ELF-1 (cell line): ENCODE results near the gene YY1.
A peak's percentile ranks its signal among the peaks of the same experiment; 100 is the strongest.
"Not testable (repeated sequence)": the region's sequence is repeated elsewhere in the genome, so short reads cannot be mapped to it uniquely, and the experiment has no call there.

Experiments
- DNase-seq: peaks from one replicate; pipeline ENCODE4 v3.0.0-alpha.2; 2016; ENCODE audit warnings: low read depth, low spot score

YY1 gene

DNA sequence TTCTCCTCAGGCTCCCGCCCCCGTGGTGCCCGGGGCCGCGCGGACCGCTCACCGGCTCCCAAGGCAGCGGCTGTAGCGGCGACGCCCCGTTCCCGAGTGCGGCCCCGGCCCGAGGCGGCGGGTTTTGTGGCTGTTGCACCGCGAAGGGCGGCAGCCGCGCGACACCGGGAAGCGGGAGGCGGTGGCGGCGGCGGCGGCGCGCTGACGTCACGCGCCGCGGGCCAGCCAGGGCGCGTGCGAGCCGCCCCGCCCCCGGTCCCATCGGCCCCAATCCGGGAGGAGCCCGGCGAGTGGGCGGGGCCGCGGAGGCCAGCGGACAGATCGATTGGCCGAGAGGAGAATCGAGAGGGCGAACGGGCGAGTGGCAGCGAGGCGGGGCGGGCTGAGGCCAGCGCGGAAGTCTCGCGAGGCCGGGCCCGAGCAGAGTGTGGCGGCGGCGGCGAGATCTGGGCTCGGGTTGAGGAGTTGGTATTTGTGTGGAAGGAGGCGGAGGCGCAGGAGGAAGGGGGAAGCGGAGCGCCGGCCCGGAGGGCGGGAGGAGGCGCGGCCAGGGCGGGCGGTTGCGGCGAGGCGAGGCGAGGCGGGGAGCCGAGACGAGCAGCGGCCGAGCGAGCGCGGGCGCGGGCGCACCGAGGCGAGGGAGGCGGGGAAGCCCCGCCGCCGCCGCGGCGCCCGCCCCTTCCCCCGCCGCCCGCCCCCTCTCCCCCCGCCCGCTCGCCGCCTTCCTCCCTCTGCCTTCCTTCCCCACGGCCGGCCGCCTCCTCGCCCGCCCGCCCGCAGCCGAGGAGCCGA, at the start of gene YY1:
YY1 (plus strand) TSS at position 726 of the 792 bp plus-strand sequence. CDS start 101 bp downstream, outside the sequence.
- peak; percentile 99 for DNase-seq

DNA sequence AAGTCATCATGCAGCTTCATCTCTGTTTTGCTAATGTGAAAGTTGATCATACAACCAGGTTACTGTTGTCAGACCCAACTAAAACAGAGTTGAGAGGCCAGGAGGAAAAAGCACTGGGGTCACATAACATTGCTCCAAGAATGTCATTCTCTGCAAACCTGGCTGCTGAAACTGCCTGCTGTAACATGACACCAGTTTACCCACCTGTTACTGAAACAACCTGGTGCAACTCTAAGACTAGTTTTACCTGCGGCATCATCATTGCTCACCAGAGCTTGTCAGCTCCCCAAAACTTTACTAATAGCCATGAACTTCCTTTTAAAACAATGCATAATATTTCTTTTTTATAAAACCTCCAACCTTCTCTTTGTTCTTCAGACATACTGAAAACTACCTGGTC, 48.8 kb upstream of the YY1 start:
- DNase-seq: no peak

DNA sequence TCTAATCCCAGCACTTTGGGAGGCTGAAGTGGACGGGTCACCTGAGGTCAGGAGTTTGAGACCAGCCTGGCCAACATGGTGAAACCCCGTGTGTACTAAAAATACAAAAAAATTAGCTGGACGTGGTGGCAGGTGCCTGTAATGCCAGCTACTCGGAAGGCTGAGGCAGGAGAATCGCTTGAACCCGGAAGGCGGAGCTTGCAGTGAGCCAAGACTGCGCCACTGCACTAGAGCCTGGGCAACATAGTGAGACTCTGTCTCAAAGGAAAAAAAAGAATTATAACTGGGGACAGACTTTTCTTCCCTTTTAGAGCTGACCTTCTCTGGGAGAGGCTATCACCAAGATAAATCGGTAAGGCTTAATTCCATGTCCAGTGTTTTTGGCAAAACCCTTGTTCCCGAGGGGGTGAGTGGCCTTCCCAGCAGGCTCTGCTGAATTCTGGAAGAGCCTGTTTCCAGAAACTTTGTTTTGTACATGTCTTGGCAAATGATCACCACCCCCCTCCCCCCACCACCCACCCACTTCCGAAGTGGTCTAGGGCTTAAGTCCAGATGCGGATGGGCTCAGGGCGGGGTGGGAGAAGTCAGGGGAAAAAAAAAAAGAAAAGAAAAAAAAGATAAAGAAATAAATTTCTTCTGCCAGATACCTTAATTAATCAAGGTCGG, 47.2 kb upstream of the YY1 start:
- DNase-seq: no peak

DNA sequence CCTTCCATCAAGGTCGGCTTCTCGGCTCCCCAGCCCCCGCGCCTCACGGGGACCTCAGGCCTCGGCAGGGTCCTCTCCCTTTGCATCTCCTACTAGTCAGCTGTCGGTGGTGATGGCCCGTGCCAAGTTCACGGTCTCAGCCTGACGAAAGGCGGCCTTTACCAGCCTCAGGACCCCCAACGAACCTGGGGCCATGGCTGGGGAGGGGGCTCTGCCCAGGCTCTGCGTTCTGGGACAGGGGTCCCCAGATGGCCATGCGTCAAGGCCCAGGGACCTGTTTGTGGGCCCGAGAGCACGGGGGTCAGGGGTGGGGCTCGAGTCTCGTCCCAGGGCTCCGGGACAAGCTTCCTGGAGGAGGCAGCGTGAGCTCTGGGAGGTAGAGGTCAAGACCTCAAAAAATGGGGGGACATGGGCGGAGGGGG, 46.7 kb upstream of the YY1 start:
- DNase-seq: no peak

DNA sequence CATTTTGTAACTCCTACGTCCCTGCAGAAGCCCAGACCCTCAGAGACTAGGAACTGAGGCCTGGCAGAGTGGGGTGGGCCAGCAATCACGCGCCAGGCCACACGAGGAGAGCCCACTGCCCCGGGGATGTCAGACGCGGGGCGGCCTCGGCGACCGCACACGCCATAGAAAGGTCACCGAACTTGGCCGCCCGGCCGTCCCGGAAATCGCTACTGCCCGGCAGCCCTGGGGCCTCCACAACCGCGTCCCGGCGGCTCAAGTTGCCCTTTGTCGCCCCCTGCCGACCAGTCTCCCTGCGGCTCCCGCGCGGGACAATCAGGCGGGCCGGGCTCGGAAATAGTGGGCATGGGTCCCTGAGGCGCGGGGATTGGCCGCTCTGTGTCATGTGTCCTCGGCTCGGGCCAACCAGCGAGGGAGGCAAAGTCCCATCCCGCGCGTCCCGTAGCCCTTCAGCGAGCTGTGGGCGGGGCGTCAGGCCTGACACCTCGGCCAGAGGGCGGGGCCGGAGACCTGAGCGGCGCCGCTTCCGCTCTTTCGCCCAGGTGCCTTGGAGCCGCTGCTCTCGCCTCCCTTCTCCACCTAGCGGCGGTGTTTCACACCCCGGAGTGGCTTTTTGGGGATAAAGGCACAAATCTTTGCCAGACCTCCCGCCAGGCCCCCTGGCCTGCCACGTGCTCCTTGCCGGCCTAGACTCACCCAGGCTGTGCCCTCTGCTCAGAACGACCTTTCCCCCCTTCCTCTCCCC, 46.1 kb upstream of the YY1 start:
- peak; percentile 100 for DNase-seq

DNA sequence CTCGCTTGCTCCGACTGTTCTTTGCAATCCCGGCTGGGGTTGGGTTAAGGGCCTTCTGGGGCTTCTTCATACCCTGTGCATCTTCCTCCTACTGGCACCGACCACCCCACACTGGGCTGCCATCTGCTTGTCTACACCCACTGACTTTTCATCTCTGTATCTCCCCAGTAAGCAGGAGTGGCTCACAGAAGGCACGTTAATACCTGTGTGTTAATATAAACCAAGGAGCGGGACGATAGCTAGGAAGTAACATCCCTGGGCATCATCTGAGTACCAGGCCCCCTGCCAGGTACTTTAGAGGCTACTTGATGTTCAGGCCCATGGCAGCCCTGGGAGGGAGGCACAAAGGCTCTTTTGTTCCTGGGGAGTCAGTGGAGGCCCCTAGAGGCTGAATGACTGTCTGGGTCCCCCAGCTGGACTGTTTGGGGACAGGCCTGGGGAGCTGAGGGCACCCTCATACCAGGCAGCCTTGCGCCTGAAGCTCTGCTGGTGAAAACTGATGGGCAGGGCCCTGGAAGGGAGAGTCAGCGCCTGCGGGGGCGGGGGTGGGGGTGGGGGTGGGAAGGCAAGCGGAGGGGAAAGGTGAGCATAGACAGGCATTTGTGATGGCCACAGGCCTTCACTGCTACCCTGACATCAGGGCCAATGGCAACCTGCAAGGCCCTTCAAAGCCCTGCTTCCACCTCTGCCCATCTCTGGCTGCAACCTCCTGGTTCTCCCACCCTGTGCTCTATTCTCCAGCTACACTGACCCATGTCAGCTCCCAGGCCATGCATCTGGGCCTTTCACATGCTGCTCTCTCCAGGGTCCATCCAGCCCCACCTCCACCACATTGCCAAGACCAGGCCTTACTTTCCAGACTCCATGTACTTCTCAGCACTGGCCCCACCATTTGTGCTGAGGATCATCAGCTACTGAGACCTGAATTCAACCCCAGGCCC, 45.3 kb upstream of the YY1 start:
- DNase-seq: no peak

DNA sequence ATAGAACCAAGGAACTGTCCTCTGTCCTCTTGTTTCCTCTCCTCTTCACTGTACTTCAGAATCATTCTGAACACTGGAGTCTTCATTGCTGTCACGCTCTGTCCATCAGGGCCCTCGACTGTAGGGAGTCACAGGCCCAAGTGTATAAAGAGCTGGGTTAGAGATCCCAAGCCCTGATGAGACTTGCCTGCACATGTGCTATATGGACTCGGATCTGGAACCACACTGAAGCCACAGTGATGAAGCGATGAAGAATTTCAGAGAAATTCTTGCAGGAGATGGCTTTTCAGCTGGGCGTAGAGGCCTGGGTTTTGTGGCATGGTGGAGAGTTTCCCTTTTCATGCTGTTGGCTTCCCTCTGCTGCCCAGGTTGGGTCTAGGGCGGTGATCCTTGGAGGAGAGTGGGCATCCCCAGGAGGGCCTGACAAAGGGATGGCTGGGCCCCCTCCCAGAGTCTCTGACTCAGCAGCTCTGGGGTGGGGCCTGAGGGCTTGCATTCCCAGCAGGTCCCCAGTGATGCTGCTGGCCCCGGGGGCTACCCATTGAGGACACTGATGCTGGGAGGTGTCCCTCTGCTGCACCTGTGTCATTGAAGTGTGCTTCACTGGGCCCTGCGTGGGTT, 39.6 kb upstream of the YY1 start:
- DNase-seq: peak; percentile 54

DNA sequence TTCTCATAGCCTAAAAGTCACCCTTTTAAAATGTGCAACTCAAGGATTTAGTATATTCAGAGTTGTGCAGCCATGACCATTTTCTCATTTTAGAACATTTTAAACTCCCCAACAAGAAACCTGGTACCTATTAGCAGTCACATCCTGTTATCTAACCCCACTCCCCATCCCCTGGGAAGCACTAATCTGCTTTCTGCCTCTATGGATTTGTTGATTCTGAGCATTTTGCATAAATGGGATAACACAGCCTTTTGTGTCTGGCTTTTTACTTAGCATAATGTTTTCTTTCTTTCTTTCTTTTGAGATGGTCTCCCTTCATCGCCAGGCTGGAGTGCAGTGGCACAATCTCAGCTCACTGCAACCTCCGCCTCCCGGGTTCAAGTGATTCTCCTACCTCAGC, 38.6 kb upstream of the YY1 start:
- DNase-seq: no peak

DNA sequence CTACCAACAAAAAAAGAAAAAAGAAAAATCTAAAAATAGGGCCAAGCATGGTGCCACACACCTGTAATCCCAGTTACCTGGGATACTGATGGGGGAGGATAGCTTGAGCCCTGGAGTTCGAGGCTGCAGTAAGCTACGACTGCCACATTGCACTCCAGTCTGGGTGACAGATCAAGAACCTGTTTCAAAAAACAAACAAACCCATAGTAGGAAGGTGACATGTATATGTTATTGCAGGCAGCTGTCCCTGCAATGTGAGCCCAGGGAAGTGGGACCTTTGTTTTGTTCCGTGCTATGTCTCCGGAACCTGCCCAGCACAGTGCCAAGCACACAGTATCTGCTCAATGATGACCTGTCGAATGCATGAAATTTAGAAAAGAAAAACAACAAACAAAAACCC, 37.2 kb upstream of the YY1 start:
- no peak for DNase-seq

DNA sequence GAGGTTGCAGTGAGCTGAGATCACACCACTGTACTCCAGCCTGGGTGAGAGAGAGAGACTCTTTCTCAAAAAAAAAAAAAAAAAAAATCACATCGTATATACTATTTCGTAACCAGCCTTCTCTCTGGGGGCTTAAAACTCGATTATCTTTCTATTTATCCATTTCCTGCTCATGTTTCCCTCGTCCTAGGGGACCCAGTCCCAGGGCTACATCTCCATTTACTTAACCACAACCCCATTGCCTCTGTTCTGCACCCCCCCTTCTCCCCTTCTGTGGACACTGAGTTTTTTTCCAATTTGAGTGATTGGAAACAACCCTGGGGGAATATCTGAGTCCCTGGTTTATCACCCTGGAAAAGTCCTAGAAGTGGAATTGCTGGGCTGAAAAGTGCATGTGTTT, 36.2 kb upstream of the YY1 start:
- no peak for DNase-seq

DNA sequence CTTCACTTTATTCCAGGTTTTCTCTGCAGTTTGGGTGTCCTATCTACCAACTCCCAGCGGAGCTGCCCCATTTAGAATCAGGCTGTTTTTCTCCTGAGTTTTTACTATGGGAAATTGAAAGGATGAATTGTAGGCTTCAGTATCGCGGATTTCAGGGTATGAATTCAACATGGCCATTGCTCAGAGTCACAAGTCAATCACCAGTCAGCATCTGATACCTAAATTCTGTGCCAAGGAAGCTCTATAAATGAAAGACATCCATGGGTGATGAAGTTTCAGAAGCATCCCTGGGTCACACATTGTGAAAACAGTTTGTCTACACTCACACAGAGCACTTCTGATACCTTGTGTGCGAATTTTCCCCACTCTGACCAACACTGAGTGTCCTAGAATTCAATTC, 35.8 kb upstream of the YY1 start:
- no peak for DNase-seq

DNA sequence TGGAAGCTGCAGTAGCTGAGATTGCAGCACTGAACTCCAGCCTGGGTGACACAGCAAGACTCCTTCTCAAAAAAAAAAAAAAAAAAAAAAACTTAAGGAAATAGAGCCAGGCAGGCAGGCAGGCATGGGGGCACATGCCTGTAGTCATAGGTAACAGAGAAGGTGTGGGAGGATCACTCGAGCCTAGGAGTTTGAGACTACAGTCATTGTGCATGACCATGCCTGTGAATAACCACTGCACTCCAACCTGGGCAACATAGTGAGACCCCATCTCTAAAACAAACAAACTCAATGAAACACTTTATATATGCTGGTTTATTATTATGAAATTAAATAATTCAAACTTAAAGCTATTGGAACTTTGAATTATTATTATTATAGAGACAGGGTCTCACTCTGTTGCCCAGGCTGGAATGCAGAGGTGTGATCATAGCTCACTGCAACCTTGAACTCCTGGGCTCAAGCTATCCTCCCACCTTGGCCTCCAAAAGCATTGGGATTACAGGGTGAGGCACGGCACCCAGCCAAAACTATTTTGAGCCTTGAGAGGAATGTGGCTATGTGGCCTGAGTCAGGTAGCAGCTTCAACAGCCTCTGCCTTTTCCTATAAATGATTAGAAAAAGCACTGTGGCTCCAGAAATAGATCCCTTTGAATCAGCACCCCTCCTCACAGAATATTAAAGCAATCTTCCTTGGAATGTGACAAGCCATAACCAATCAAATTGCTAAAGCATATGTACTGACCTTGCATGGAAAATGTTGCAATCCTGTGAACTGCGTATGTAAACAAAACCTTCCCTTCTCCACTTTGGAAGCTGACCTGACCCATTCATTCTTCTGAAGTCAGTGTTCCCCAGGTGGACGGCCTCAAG, 34.7 kb upstream of the YY1 start:
- DNase-seq: no peak

DNA sequence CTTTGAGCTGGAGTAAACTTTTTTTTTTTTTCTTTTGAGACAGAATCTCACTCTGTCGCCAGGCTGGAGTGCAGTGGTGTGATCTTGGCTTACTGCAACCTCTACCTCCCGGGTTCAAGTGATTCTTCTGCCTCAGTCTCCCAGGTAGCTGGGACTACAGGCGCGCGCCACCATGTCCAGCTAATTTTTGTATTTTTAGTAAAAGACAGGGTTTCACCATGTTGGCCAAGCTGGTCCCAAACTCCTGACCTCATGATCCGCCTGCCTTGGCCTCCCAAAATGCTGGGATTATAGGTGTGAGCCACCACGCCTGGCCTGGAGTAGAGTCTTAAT, 34.1 kb upstream of the YY1 start:
- not testable (repeated sequence) for DNase-seq

DNA sequence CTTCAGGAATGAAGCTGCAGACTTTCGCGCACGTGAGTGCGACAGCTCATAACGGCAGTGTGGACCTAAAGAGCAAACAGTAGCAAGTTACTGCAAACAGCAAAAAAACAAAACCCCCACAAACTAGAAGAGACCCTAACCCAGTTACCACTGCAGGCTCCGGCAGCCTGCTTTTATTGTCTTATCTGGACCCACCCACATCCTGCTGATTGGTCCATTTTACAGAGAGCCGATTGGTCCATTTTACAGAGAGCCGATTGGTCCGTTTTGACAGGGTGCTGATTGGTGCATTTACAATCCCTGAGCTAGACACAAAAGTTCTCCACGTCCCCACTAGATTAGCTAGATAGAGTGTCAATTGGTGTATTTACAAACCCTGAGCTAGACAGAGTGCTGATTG, 31.4 kb upstream of the YY1 start:
- DNase-seq: not testable (repeated sequence)

DNA sequence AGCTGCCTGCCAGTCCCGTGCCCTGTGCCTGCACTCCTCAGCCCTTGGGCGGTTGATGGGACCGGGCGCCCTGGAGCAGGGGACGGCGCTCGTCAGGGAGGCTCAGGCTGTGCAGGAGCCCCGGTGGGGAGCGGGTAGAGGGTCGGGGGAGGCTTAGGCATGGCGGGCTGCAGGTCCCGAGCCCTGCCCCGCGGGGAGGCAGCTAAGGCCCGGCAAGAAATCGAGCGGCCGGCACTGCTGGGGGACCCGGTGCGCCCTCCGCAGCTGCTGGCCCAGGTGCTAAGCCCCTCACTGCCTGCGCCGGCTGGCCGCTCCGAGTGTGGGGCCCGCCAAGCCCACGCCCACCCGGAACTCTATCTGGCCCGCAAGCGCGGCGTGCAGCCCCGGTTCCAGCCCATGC, 30.8 kb upstream of the YY1 start:
- not testable (repeated sequence) for DNase-seq

DNA sequence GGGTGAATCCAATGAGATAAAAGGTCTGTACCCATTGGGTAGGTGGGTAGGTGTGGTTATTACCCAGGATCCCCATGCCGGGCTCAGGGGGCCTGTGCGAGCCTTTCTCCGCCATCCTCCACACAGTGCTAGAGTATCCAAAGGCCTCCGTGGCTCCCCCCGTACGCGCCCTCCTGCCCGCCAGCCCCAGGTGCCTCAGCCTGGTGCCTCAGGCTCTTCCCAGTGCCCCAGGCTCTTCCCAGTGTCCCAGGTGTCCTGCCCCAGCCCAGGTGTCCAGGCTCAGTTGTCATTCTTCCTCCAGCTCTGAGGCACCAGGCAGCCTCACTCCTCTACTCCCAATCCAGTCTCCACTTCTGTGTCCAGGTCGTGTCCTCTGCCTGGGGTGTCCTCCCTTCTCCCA, 27.6 kb upstream of the YY1 start:
- no peak for DNase-seq

DNA sequence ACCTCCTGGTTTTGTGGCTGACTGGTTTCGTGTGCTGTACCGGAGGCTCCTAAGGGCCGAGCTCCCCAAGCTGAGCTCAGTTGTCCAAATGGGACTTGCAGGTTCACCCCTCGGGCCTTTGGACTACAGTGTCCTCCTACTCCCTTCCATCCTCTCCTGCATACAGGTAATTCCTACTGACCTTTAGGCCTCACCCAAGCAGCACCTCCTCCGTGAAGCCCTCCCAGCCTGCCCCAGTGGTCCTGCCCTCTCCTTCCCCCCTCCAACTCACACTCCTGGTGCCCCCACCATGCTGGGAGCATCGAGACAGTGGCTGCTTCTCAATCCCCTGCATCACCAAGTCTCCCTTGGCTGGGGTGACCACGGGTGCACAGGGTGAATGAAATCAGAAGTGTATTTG, 27.1 kb upstream of the YY1 start:
- no peak for DNase-seq

DNA sequence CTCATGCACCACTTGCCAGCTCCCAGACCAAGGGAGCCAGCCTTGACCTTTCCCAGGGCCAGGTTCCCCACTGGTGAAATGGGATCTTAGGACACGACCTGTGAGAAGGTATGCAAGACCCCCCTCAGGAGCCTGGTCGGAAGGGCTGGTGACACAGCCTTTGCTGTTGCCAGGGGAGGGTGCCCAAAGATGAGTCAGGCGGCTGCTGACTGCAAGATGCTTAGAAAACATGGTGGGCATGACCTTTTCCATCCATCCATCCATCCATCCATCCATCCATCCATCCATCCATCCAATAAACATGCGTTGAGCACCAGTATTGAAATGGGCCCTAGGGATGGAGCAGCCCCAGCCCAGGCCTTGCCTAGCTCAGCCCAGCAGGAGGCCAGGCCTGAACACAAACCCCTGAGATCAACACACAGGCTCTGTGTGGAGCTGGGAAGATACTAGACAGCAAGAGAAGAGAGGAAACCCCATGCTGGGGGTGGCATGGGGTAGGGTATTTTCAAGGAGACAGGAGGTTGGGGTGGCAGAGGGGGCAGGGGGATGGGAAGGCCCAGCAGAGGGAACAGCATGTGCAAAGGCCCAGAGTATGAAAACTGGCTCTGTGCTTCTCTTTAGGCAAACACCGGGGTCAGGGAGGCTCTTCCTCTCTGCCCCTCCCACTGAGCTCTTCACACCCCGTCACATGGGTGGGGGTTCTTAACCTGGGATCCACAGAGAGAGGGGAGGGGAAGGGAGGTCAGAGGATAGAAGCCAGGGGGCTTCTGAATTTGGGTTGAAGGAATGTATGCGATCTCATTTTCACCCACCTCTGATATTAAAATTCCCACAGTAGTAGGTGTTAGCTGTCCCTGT, 26.2 kb upstream of the YY1 start:
- DNase-seq: no peak

DNA sequence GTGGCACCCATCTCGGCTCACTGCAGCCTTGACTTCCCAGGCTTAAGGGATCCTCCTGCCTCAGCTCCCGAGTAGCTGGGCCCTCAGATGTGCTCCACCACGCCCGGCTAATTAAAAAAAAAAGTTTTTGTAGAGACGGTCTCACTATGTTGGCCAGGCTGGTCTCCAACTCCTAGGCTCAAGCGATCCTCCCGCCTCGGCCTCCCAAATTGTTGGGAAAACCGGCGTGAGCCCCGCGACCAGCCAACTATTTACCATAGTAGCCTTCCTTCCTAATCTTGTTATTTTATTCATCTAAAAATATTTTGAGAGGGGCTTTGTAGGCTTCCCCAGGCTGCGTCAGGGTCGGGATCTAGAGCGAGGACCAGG, 25.4 kb upstream of the YY1 start:
- DNase-seq: no peak
